Inflammatory macrophage treated with lipopolysaccharide for 1 hour (primary cell): ENCODE results near the gene LRCH4.

Source experiments
- DNase-seq, 2 donors: peaks; one replicate each; pipeline ENCODE4 v3.0.0-alpha.2; 2020 to 2022

The LRCH4 gene, protein sequence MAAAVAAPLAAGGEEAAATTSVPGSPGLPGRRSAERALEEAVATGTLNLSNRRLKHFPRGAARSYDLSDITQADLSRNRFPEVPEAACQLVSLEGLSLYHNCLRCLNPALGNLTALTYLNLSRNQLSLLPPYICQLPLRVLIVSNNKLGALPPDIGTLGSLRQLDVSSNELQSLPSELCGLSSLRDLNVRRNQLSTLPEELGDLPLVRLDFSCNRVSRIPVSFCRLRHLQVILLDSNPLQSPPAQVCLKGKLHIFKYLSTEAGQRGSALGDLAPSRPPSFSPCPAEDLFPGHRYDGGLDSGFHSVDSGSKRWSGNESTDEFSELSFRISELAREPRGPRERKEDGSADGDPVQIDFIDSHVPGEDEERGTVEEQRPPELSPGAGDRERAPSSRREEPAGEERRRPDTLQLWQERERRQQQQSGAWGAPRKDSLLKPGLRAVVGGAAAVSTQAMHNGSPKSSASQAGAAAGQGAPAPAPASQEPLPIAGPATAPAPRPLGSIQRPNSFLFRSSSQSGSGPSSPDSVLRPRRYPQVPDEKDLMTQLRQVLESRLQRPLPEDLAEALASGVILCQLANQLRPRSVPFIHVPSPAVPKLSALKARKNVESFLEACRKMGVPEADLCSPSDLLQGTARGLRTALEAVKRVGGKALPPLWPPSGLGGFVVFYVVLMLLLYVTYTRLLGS

DNA sequence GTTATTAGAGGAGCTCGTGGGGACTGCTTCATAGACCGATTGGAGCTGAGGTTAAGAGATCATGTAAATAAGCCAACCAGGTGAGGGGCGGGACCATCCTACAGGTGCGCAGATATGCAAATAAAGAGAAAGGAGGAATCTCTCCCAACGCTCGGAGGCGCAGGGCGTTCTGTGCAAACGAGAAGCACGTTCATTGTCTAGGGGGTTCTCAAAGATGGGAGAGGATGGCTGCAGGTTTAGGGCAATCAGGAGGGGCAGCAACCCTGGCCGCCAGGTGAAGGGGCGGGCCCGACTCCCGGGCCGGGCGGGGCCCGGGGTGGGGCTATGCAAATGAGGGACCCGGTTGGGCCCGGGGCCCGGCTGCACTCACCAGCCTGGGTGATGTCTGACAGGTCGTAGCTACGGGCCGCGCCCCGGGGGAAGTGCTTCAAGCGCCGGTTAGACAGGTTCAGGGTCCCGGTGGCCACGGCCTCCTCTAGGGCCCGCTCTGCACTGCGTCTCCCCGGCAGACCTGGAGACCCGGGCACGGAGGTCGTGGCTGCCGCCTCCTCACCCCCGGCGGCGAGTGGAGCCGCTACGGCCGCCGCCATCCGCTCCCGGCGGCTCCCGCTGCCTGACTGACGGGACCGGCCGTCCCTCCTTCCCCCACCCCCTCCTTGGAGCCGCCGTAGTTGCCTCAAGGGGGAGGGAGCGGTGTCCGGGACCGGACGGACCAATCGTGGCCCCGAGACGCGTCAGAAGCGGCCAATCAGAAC is at the start of gene LRCH4:
Gene LRCH4 (minus strand): TSS at position 619 of the 755 bp plus-strand sequence. CDS start 29 bp downstream, at position 590.
- no peak for DNase-seq

DNA sequence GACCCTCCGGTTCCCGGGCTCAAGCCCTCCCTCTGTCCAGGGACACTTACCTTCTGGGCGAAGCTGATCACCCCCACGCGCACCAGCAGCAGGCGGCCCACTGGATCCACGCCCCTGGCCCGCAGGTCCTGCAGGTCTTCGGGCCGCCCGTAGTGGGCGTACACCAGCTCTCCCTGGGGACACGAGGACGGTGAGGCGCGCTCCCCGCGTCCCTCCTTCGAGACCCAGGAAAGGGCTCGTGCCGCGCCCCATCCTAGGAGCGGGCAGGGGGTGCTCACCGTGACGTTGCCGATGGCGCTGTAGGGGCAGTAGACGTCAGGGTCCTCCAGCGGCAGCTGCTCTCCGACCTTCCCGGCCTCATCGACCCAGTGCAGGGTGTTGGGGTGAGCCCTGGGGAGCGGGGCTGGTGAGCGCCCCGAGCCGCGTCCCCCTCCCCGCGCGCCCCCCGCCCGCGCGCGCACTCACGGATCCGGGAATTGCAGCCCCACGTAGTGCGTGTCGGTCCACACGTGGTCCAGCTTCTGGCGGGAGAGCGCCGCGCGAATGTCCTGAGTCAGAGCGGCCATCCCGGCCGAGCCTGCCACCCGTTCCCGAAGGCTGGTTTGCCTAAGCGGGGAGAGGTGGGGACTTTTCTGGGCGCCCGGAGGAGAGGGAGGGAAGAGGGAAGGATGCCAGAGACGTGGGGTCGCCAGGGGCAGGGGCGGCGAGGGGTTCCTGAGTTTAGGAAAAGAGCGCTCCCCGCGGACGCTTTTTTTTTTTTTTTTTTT is 47.2 kb upstream of the LRCH4 start:
- DNase-seq: peak in 1 of 2 donors; percentile 21

DNA sequence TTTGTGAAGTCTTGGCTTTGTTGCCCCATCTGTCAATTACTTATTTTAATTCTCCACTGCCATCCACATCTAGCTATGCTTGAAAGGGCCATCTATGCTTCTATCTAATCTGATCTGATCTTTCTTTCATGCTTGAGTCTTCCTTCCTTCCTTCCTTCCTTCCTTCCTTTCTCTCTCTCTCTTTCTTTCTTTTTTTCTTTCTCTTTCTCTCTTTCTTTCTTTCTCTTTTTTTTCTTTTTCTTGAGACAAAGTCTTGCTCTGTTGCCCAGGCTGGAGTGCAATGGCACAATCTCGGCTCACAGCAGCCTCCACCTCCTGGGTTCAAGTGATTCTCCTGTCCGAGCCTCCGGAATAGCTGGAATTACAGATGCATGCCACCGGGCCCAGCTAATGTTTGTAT is 44.1 kb upstream of the LRCH4 start:
- no peak for DNase-seq

DNA sequence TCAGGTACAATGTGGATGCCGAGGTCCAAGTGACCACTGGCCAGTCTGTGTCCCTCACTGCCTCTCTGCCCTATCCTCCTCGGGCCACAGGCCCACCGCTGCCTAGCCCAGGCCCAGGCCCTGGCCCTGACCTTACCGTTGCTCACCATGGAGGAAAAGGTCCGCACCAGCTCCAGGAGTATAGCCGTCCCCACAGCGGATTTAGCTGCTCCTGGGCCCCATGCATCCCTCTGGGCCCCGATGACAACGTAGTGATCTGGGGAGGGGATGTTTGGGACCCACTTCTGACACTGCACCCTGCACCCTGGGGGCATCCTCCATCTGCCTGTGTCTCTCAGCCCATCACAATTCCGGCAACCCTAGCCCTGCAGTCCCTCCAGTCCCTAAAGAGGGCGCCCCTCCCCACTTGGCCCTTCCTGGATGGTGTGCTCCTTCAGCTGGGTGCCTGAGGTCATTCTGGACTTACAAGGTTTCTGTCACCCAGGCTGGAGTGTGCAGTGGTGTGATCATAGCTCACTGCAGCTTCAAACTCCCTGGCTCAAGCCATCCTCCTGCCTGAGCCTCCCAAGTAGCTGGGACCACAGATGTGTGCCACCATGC is 43.3 kb upstream of the LRCH4 start:
- peak; percentile 37 to 65 for DNase-seq

DNA sequence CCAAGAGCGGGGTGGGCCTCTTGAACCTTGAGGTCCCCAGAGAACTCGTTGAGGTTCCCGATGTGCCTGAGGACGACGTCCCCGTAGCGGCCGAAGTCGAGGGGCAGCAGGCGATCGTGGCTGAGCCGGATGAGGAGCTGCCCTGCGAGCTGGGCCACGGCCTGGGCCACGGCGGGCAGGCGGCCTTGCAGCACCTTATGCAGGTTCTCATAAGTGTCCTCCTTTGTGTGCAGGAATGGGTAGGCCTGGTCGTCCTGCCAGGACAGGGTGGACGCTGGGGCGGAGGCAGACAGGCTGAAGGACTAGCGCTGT is 41.3 kb upstream of the LRCH4 start:
- DNase-seq: no peak

DNA sequence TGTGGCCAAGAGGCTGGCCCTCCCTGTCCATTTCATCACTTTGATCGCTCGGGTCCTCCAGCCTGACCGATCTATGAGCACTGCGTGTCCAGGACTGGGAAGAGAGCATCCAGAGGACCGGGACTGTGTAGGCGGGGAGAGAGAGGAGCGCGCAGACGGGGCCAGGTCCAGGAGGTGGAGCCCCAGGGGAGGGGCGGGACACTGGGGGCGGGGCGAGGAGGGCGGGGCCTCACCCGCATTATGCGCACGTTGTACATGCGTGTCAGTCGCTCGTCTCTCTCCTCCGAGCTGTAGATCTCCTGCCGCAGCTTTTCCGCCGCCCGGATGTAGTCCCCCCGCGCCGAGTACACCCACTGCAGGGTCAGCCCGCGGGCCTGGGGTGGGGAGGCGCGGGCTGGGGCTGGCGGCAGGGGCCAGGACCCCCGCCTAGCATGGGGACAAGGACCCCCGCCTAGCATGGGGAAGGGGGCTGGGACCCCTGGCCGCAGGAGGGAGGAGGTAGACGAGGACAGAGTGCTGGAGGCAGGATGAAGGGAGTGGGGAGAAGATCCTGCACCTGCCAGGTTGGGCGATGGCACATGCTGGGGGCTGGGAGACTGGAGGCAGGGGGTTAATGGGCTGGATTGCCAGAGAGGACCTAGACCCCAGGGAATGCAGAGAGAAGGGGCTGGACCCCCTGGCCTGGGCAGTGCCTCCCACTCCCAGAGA is 40.8 kb upstream of the LRCH4 start:
- DNase-seq: peak; percentile 68 to 75

DNA sequence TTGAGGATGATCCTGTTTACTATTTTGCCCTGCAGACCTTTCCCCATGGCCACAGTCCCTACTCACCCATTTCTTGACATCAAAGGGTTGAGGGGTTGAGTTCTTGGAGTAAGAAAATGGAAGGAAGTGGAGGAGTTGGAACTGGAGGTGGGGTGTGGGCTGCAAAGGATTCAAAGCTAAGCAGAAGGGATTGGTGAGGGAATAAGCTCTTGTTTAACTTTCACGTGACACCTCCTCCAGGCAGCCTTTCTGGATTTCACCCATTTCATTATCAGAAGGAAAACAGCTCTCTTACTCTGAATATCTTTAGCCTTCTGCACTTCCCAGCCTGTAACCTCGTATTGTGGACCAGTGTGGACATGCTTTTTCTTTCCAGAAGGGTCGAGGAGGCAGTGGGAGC is 40.1 kb upstream of the LRCH4 start:
- DNase-seq: no peak

DNA sequence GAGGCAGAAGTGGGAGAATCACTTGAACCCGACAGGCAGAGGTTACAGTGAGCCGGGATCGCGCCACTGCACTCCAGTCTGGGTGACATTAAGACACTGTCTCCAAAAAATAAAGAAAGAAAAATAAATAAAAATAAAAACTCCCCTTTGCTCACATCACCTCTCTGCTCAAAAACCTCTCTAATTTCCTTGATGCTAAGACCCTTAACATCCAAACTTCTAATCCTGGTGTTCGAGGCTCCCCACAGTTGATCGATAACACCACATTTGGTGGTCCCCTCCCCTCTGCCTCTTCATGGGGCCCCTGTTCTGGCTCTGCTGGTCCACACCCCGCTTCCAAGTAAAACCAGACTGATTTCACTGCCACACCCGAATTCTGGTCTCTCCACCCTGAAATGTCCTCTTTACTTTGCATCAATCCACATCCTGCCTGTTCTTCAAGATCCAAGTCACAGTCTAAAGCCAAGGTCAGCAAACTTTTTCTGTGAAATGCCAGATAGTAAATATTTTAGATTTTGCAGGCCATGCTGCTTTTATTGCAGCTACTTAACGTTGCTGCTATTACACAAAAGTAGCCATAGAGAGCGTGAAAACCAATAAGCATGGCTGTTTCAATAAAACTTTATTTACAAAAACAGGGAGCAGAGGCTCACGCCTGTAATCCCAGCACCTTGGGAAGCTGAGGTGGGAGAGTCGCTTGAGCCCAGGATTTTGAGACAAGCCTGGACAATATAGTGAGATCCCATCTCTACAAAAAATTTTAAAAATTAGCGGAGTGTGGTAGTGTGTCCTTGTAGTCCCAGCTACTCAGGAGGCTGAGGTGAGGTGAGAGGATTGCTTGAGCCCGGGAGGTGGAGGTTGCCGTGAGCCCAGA is 38.3 kb upstream of the LRCH4 start:
- no peak for DNase-seq

DNA sequence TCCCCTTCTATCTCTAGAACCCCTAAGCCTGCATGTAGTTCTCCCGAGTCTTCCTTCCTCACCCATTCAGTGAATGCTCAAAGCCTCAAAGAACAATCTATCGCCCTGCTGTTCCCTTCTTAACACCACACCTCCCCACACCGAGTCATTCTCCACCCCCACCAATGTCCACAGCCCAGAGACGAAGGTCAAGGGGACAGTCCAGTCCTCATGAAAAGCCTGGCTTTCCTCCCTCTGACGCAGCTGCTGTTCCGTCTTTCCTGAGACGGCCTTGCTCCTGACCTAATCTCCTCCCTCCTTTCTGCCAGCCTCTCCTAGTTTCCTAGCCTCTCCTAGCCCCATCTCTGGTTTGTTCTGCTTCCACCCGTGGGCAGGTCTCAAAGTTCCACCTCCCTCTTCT is 35.6 kb upstream of the LRCH4 start:
- no peak for DNase-seq

DNA sequence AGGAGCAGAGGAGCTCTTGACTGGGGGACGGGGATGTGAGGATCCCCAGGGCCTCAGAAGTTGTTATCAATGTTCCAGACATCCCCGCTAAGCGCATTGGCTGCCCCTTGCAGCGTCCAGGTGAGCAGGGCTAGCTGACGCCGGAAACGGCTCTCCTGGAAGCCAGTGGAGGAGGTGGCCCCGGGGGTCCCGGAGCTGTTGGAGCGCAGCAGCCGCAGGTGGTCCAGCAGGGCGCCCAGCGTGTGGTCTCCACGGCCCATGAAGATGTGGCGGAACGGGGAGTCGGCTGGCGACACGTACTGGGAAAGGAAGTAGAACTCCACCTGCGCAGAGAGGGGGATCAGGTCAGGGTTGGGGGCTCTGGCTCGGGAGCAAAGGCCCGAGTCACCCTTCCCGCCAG is 34.9 kb upstream of the LRCH4 start:
- DNase-seq: no peak

DNA sequence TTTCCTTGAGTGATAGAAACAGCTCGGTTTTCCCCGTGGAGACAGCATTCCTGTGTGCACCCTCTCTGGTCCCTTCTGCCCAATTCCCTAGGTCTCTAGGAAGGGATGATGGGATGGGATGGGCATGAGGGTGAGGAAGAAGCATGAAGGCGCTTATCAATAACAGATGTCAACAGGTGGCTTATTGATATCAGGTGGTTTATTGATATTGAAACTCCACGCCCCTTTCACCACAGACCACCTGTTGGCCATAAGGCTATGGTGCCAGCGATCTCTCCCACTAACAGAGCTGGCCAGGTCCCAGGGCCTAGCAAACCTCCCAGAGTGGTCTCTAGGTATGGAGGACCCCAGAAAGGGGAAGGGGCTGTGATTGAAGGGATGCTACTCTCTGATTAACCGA is 34.3 kb upstream of the LRCH4 start:
- no peak for DNase-seq

DNA sequence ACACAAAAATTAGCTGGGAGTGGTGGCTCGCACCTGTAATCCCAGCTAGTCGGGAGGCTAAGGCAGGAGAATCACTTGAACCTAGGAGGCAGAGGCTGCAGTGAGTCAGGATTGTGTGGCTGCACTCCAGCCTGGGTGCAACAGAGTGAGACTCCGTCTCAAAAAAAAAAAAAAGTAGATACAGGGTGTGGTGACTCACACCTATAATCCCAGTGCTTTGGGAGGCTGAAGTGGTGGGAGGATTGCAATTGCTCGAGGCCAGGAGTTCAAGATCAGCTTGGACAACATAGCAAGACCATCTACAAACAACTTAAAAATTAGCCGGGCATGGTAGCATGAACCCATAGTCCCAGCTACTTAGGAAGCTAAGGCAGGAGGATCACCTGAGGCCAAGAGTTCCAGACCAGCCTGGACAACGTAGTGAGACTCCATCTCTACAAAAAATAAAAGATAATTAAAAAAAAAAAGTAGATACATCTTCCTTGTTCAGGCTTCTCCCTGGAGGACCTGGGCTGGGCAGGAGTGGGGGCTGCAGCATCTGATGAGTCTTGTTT is 28.5 kb upstream of the LRCH4 start:
- DNase-seq: no peak

DNA sequence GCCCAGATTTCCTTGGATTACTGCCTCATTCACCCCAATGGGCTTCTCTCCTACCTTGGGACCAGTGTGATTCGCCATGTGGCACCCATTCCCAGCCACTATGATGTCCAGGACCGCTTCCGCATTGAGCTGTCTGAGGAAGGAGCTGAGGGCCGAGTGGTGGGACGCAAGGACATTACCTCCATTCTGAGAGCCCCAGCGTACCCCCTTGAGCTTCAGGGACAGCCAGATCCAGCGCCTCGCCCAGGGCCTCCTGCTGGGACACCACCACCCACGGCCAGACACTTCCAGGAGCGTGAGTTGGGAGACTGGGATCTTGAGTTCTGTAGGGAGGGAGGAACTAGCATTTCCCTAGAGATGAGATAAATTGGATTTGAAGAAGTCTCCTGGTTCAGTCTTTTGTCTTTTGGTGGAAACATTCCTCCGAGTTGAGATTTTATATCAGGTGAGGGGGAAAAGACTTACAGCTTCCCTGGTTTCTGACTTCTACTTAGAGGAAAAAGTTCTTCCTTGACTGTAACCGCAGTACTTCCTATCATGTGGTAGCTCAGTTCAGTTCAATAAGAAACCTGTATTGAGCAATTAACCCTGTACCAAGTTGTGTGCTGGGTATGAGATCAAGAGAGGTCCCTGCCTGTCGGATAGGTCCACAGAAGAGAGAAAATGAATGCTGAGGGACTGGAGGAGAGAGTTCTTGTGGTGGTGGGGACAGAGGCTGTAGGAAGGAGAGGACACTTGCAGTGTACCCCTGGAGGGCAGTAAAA is 27.7 kb upstream of the LRCH4 start:
- DNase-seq: peak; percentile 29 to 40

DNA sequence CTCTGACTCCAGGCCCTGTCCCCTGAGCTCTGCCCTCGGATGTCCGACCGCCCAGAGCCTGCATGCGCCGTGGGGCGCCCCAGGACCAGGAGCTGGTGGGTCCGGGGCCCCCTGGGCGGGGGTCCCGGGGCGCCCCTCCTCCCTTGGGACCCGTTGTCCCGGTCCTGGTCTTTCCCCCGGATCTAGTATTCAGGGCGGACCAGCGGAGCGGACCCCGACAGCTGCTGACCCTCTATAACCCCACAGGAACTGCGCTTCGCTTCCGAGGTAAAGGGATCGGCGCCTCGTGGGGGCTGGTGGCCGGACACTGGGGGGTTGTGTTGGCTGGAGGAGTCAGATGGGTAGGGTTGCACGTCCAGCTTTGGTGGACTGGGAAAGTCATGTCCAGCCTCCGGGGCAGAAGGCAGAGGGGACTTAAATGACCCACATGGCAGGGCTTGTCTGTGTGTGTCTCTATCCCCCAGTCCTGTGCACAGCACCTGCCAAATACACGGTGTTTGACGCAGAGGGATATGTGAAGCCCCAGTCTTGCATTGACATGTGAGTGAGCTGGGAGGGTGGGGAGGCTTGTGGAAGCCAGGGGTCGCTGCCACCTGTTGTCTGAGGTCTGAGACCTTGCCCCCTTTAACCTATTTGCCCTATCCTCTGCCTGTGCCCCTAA is 26.9 kb upstream of the LRCH4 start:
- DNase-seq: no peak

DNA sequence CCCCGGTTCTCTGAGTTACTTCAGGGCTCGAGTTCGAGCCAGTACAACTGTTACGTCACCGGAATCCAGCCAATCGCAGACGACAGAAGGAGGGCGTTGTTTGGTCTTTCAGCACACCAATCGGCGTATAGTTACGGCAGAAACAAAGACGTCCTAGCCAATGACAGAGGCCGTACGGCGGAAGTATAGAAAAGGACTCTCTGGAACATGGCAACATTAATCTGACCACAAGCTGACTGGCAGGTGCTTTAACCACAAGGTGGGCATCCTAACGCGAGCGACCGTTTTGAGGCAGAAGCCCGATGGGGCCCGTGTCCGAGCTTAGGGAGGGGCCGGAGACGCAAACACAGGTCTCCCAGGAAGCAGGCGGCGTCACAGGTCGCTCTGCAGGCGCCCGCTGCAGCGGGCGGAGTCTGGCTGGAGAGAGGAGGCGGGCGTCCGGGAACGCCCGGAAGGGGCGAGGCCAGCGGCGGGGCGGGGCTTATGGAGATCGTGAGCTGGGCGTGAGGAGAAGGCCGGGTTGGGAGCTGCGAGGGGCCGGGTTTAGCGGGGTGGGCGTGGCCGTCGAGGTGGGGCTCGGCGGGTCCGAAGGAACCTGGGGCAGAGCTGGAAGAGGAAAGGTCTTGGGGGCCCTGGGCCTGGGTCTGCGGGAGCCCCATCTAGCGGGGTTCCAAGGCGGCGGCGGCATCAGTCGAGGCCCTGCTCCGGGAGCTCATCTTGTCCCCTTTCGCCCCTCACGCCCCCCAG is 26.2 kb upstream of the LRCH4 start, which contains the start of gene MOSPD3:
Gene MOSPD3 (plus strand): TSS at position 558 of the 747 bp plus-strand sequence. CDS start 252 bp downstream, outside the sequence.
- DNase-seq: peak; percentile 98 to 99

DNA sequence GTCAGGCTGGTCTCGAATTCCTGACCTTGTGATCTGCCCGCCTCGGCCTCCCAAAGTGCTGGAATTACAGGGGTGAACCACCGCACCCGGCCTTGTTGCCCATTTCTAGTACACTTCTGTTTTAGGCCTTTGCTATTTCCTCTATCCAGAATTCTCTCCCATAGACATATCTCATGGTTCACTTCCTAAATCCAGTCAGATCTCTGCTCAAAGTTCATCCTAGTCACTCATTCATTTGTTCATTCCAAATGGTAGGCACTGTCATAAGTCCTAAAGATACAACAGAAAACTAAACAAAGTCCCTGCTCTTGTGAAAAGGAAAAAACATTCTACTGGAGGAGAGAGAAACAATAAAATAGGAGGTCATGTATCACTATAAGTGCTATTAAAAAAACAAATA is 24.0 kb upstream of the LRCH4 start:
- peak in 1 of 2 donors; percentile 44 for DNase-seq

DNA sequence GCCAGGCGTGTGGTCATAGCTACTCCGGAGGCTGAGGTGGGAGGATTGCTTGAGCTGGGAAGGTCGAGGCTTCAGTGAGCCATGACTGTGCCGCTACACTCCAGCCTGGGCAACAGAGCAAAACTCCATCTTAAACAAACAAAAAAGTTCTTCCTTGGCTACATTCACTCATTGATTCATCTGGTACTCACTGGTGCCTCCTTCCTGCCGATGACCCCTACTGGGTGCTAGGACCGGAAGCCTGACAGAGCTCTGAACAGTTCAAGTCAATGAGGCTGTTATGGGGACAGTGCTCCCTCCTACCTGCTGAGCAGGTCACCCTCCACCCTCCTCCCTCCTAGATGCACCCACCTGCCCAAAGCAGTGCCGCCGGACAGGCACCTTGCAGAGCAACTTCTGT is 21.2 kb upstream of the LRCH4 start:
- no peak for DNase-seq

DNA sequence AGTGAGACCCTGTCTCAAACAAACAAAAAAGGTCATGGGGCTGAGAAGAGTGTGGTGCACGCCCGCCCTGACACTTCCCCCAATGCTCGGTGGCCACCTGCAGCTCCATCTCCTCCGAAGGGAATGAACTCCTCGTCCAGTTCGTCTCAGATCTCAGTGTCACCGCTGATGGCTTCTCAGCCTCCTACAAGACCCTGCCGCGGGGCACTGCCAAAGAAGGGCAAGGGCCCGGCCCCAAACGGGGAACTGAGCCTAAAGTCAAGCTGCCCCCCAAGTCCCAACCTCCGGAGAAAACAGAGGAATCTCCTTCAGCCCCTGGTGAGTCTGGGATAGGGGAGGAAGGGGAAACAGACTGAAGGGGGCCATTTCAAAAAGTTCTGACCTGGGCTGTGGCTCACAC is 20.4 kb upstream of the LRCH4 start:
- DNase-seq: no peak
